Natural killer cell (primary cell): Measurements from ENCODE around the gene HPSE2. TPM values are rescaled to one million over a fixed set of nuclear protein-coding genes. Genes with fewer than 3 reads are reported as not detected.

Source experiments
- ATAC-seq, 3 donors: fragments of 150-1000 bp in 2 of 3; fragments of 200-7000 bp in 1 of 3; cut with Tn5 transposase; 1 replicate in 1 of 3; 2 replicates in 2 of 3; pipeline ENCODE4 v1.10.0; 2021; ENCODE audit warnings: mild to moderate bottlenecking in 2 of 3, moderate library complexity in 2 of 3
- DNase-seq, 2 donors: peaks; one replicate each; pipeline versions ENCODE4 v3.0.0 to v3.0.0-alpha.2; 2013 to 2021; ENCODE audit warnings: mixed read lengths in 1 of 2
- H3K27ac ChIP-seq: one replicate; pipeline ENCODE4 v1.5.1; 2013; ENCODE audit warnings: mild to moderate bottlenecking, low read length
- H3K27me3 ChIP-seq: one replicate; pipeline ENCODE4 v1.6.1; 2013; ENCODE audit warnings: low read length; ENCODE audit not compliant: control insufficient read depth, insufficient read depth
- H3K36me3 ChIP-seq: one replicate; pipeline ENCODE4 v1.6.1; 2013; ENCODE audit warnings: low read length; ENCODE audit not compliant: control insufficient read depth, insufficient read depth
- H3K4me1 ChIP-seq: one replicate; pipeline ENCODE4 v1.6.1; 2013; ENCODE audit warnings: low read length; ENCODE audit not compliant: control insufficient read depth, insufficient read depth
- H3K4me3 ChIP-seq: one replicate; pipeline ENCODE4 v1.5.1; 2013; ENCODE audit warnings: low read length
- H3K9me3 ChIP-seq: one replicate; pipeline ENCODE4 v1.6.1; 2013; ENCODE audit warnings: low read length; ENCODE audit not compliant: control insufficient read depth, insufficient read depth
- H3K27ac Mint-ChIP-seq, 2 donors: one replicate each; pipeline ENCODE4 v1.8.0; 2022; ENCODE audit warnings: mild to moderate bottlenecking in 2 of 2, mixed read lengths in 2 of 2, moderate library complexity in 1 of 2
- H3K27me3 Mint-ChIP-seq, 2 donors: one replicate each; pipeline ENCODE4 v1.8.0; 2022; ENCODE audit warnings: low read depth in 2 of 2, mixed read lengths in 2 of 2
- H3K36me3 Mint-ChIP-seq: one replicate; pipeline ENCODE4 v1.8.0; 2022; ENCODE audit warnings: mixed read lengths
- H3K4me1 Mint-ChIP-seq, 2 donors: one replicate each; pipeline ENCODE4 v1.8.0; 2022; ENCODE audit warnings: mixed read lengths in 2 of 2
- H3K4me3 Mint-ChIP-seq: one replicate; pipeline ENCODE4 v1.8.0; 2022; ENCODE audit warnings: mild to moderate bottlenecking, moderate library complexity, mixed read lengths
- H3K9me3 Mint-ChIP-seq, 2 donors: one replicate each; pipeline ENCODE4 v1.8.0; 2022; ENCODE audit warnings: mixed read lengths in 2 of 2
- CTCF ChIP-seq: fragments of 200-600 bp; IDR thresholded peaks from one replicate; pipeline ENCODE4 v1.8.0; 2022; ENCODE audit warnings: antibody characterized with exemption
- WGBS: methylation state at CpG from one replicate; pipeline ENCODE4 v1.1.7; 2013; ENCODE audit warnings: missing lambda C conversion rate; ENCODE audit not compliant: insufficient coverage; 5-methylcytosine and 5-hydroxymethylcytosine counted together
- intact Hi-C: fragments of 100-400 bp; cut with micrococcal nuclease; formaldehyde crosslinking; loops from one replicate; pipeline ENCODE4 v1.14.2; 2022
- total RNA-seq, 4 donors: library from RNA; stranded (reverse); fragments of 120-200 nt in 1 of 4; gene quantifications; one replicate each; pipeline versions ENCODE4 v1.2.3 to v1.2.4, GENCODE V29; 2013 to 2022

HPSE2 gene
- total RNA-seq, 3 donors from 2014 or later (not counting 1 experiment from before 2014, with no cell fraction given): not detected

DNA sequence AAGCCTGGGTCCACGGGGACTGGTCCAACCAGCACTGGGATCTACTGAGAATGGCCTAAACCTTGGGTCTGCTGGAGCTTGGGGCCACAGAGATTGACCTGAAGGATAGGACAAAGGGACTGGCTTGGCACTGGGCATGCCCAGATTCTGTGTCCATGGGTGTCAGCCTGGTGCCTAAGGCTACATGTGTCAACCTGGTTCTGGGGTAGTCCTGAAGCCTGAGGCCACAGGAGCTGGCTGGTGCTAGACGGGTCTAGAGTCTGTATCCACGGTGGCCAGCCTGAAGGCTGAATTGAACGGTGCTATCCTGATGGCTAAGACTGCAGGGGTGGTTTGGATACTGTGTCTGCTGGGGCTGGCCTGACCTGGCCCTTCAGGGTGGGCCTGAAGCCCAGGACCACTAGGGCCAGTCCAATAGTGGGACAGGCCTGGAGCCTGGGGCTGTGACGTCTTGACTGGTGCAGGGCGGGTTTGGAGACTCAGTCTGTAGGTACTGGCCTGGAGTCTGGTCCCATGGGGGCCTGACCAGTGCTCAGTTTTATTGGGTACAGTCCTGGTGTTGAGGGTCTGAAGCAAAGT lies 636.5 kb downstream of the HPSE2 start:
- intact Hi-C loops: no loop called here
- H3K27ac Mint-ChIP-seq: no peak overlapping the region
- H3K36me3 ChIP-seq: no peaks in the 10 kb centered on the region
- peaks cover 7 to 12% of the 10 kb centered on the region in 2 donors for H3K27me3 Mint-ChIP-seq
- no peaks in the 10 kb centered on the region for H3K4me1 ChIP-seq
- no peak for ATAC-seq
- no peak for TF ChIP-seq CTCF
- no peaks in the 10 kb centered on the region for H3K4me1 Mint-ChIP-seq
- no peaks in the 10 kb centered on the region for H3K9me3 ChIP-seq
- peaks cover 2 to 4% of the 10 kb centered on the region in 2 donors for H3K9me3 Mint-ChIP-seq
- no peak overlapping the region for H3K4me3 Mint-ChIP-seq
- H3K27ac ChIP-seq: no peak overlapping the region
- no peak overlapping the region for H3K4me3 ChIP-seq
- peaks cover 7% of the 10 kb centered on the region for H3K36me3 Mint-ChIP-seq
- 84% methylated on average over 6 of the region's 6 CpGs for WGBS
- DNase-seq: no peak
- no peaks in the 10 kb centered on the region for H3K27me3 ChIP-seq

DNA sequence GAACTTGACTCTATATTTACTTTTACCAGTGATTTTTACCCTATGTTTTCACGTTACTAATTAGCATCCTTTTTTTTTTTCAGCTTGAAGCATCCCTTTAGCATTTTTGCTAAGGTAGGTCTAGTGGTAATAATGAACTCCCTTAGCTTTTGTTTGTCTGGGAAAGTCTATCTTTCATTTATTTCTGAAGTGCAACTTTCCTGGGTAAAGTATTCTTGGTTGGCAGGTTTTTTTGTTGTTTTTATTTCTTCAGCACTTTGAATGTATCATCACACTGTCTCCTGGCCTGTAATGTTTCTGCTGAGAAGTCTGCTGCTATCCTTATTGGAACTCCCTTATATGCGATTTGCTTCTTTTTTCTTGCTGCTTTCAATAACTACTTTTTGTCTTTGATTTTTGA lies 639.2 kb downstream of the HPSE2 start:
- Histone ChIP-seq H3K4me1 (no peaks in the 10 kb centered on the region), H3K4me3 (no peak overlapping the region), H3K27me3 (no peaks in the 10 kb centered on the region), H3K9me3 (no peaks in the 10 kb centered on the region), H3K27ac (no peak overlapping the region), H3K36me3 (no peaks in the 10 kb centered on the region)
- Mint-ChIP-seq H3K27ac (no peak overlapping the region), H3K9me3 (peaks cover 2 to 4% of the 10 kb centered on the region in 2 donors), H3K4me1 (no peaks in the 10 kb centered on the region), H3K4me3 (no peak overlapping the region), H3K36me3 (peaks cover 7% of the 10 kb centered on the region), H3K27me3 (peaks cover 0 to 5% of the 10 kb centered on the region in 2 donors)
- no peak for ATAC-seq
- WGBS: no CpG with 5 or more reads among the region's 2 CpGs
- intact Hi-C loops: no loop called here
- DNase-seq: no peak
- no peak for TF ChIP-seq CTCF

DNA sequence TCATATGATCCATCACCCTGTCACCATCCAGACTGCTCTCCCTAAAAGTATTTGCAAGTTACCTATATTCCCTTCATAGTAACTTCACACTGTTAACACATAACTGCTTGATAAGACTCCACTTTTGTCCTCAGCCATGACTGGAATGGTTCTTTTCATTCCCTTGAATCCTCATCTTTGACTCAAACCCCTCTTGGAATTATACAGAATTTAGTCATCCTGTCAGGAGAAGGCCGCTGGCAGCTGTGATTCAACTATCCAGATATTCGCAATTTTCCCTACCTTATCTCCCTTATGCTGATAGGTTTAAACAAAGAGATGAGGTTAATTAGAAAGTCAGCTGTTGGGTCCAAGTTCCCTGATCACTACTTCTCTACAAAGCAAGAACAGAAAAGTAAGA lies 646.0 kb downstream of the HPSE2 start:
- H3K36me3 Mint-ChIP-seq: no peaks in the 10 kb centered on the region
- H3K27ac ChIP-seq: no peak overlapping the region
- H3K27me3 Mint-ChIP-seq: no peaks in the 10 kb centered on the region
- intact Hi-C loops: no loop called here
- H3K9me3 Mint-ChIP-seq: no peaks in the 10 kb centered on the region
- no peak overlapping the region for H3K27ac Mint-ChIP-seq
- no peak overlapping the region for H3K4me3 ChIP-seq
- DNase-seq: no peak
- H3K4me1 Mint-ChIP-seq: no peaks in the 10 kb centered on the region
- H3K27me3 ChIP-seq: peaks cover under 1% of the 10 kb centered on the region
- H3K4me3 Mint-ChIP-seq: no peak overlapping the region
- no peaks in the 10 kb centered on the region for H3K9me3 ChIP-seq
- no peak for TF ChIP-seq CTCF
- no CpG with 5 or more reads among the region's 2 CpGs for WGBS
- no peak for ATAC-seq
- H3K4me1 ChIP-seq: no peaks in the 10 kb centered on the region
- H3K36me3 ChIP-seq: no peaks in the 10 kb centered on the region

- no peak for ATAC-seq
- H3K9me3 ChIP-seq: no peaks in the 10 kb centered on the region
- H3K36me3 Mint-ChIP-seq: no peaks in the 10 kb centered on the region
- no peak overlapping the region for H3K27ac Mint-ChIP-seq
- DNase-seq: no peak
- WGBS: 85% methylated on average over 3 of the region's 3 CpGs
- H3K27me3 Mint-ChIP-seq: no peaks in the 10 kb centered on the region
- H3K27me3 ChIP-seq: peaks cover 3% of the 10 kb centered on the region
- H3K4me3 Mint-ChIP-seq: no peak overlapping the region
- no peak overlapping the region for H3K27ac ChIP-seq
- H3K4me3 ChIP-seq: no peak overlapping the region
- intact Hi-C loops: no loop called here
- no peaks in the 10 kb centered on the region for H3K4me1 ChIP-seq
- H3K9me3 Mint-ChIP-seq: no peaks in the 10 kb centered on the region
- H3K4me1 Mint-ChIP-seq: no peaks in the 10 kb centered on the region
- TF ChIP-seq CTCF: no peak
- no peaks in the 10 kb centered on the region for H3K36me3 ChIP-seq
Measured at GRCh38 chr10:98589007-98589406, 646.6 kb downstream of the HPSE2 start.
